ENCODE data around the gene ACTN3. TPM values are rescaled to one million over a fixed set of nuclear protein-coding genes. Genes with fewer than 3 reads are reported as not detected.

Gene ACTN3
- total RNA-seq, 2 experiments from 2014 or later = 0.14 to 0.22 TPM

- H3K9me3 Mint-ChIP-seq = no peaks in the 10 kb centered on the region
- TF ChIP-seq CTCF (IDR thresholded peaks at IDR 0.05) = no peak
- intact Hi-C loops (cut with DNase I, micrococcal nuclease) = no loop called here
- no peak overlapping the region for H3K4me3 ChIP-seq (ENCODE audit: low read length)
- H3K4me3 Mint-ChIP-seq = no peak overlapping the region
- H3K27me3 Mint-ChIP-seq = peaks cover 14% of the 10 kb centered on the region
- DNase-seq = no peak
- ChIA-PET POLR2A (no interaction called here), CTCF (no interaction called here)
- H3K36me3 ChIP-seq (ENCODE audit: insufficient read depth, low read length) = no peaks in the 10 kb centered on the region
- no peak overlapping the region for H3K27ac ChIP-seq (ENCODE audit: low read depth in 1 of 2, low read length in 2 of 2)
- ATAC-seq (ENCODE audit: poor library complexity) = no peak
- peaks cover 0 to 6% of the 10 kb centered on the region in 2 experiments for H3K9me3 ChIP-seq (ENCODE audit: control insufficient read depth in 1 of 2, insufficient read depth in 1 of 2, low read length in 2 of 2)
- H3K36me3 Mint-ChIP-seq (ENCODE audit: low read depth) = no peaks in the 10 kb centered on the region
- no peak overlapping the region for H3K27ac Mint-ChIP-seq
- peaks cover 5% of the 10 kb centered on the region for H3K4me1 Mint-ChIP-seq (ENCODE audit: low read depth)
- peaks cover 8 to 9% of the 10 kb centered on the region in 2 experiments for H3K27me3 ChIP-seq (ENCODE audit: control insufficient read depth in 1 of 2, insufficient read depth in 2 of 2, low read length in 2 of 2)
- H3K4me1 ChIP-seq (ENCODE audit: insufficient read depth, low read length) = peaks cover 9% of the 10 kb centered on the region
Observed at GRCh38 chr11:66554602-66555001, 7.9 kb downstream of the ACTN3 start.

GRCh38 chr11:66555416-66555815 is 8.7 kb downstream of the ACTN3 start:
- no peaks in the 10 kb centered on the region for H3K36me3 ChIP-seq (ENCODE audit: insufficient read depth, low read length)
- peaks cover 14% of the 10 kb centered on the region for H3K27me3 Mint-ChIP-seq
- peaks cover 5% of the 10 kb centered on the region for H3K4me1 Mint-ChIP-seq (ENCODE audit: low read depth)
- intact Hi-C loops (cut with DNase I, micrococcal nuclease) = no loop called here
- H3K9me3 ChIP-seq (ENCODE audit: control insufficient read depth in 1 of 2, insufficient read depth in 1 of 2, low read length in 2 of 2) = peaks cover 0 to 6% of the 10 kb centered on the region in 2 experiments
- peaks cover 9% of the 10 kb centered on the region for H3K4me1 ChIP-seq (ENCODE audit: insufficient read depth, low read length)
- no peak overlapping the region for H3K4me3 ChIP-seq (ENCODE audit: low read length)
- H3K9me3 Mint-ChIP-seq = no peaks in the 10 kb centered on the region
- ATAC-seq (ENCODE audit: poor library complexity) (no peak), DNase-seq (no peak)
- no peak overlapping the region for H3K27ac Mint-ChIP-seq
- ChIA-PET POLR2A (interaction anchor here (0.6 kb wide), 1 partner anchor 9 kb away, joined by 3 read pairs; the partner anchor contains the start of gene ACTN3), CTCF (no interaction called here)
- no peak for TF ChIP-seq CTCF (IDR thresholded peaks at IDR 0.05)
- H3K27ac ChIP-seq (ENCODE audit: low read depth in 1 of 2, low read length in 2 of 2) = no peak overlapping the region
- no peak overlapping the region for H3K4me3 Mint-ChIP-seq
- H3K36me3 Mint-ChIP-seq (ENCODE audit: low read depth) = no peaks in the 10 kb centered on the region
- peaks cover 8 to 9% of the 10 kb centered on the region in 2 experiments for H3K27me3 ChIP-seq (ENCODE audit: control insufficient read depth in 1 of 2, insufficient read depth in 2 of 2, low read length in 2 of 2)

- Mint-ChIP-seq H3K4me1 (ENCODE audit: low read depth) (peaks cover 5% of the 10 kb centered on the region), H3K27me3 (peaks cover 14% of the 10 kb centered on the region), H3K4me3 (no peak overlapping the region), H3K27ac (no peak overlapping the region), H3K36me3 (ENCODE audit: low read depth) (no peaks in the 10 kb centered on the region), H3K9me3 (no peaks in the 10 kb centered on the region)
- ChIA-PET CTCF (no interaction called here), POLR2A (no interaction called here)
- ATAC-seq (ENCODE audit: poor library complexity) (no peak), DNase-seq (no peak)
- Histone ChIP-seq H3K4me1 (ENCODE audit: insufficient read depth, low read length) (peaks cover 9% of the 10 kb centered on the region), H3K27me3 (ENCODE audit: control insufficient read depth in 1 of 2, insufficient read depth in 2 of 2, low read length in 2 of 2) (peaks cover 8 to 9% of the 10 kb centered on the region in 2 experiments), H3K9me3 (ENCODE audit: control insufficient read depth in 1 of 2, insufficient read depth in 1 of 2, low read length in 2 of 2) (peaks cover 0 to 6% of the 10 kb centered on the region in 2 experiments), H3K27ac (ENCODE audit: low read depth in 1 of 2, low read length in 2 of 2) (no peak overlapping the region), H3K36me3 (ENCODE audit: insufficient read depth, low read length) (no peaks in the 10 kb centered on the region), H3K4me3 (ENCODE audit: low read length) (no peak overlapping the region)
- TF ChIP-seq CTCF (IDR thresholded peaks at IDR 0.05) = no peak
- intact Hi-C loops (cut with DNase I, micrococcal nuclease) = no loop called here
Observed at GRCh38 chr11:66556086-66556485, 9.4 kb downstream of the ACTN3 start.

All from CD4-positive, alpha-beta T cell (primary cell).